Karpas-422 (cell line): ENCODE measurements around the gene RHOG. TPM values are rescaled to one million over a fixed set of nuclear protein-coding genes. Genes with fewer than 3 reads are reported as not detected.
A peak's percentile ranks its signal among the peaks of the same experiment; 100 is the strongest.

Experiments
- DNase-seq: peaks from one replicate; pipeline ENCODE4 v3.0.0-alpha.2; 2015
- H2AFZ ChIP-seq: fragments of 200-600 bp; sonication (generic); 2 replicates; pipeline ENCODE4 v1.6.1; 2014; ENCODE audit warnings: antibody characterized with exemption, low read length, mixed read lengths
- H3K27ac ChIP-seq: fragments of 200-600 bp; sonication (generic); 2 replicates; pipeline ENCODE4 v1.5.1; 2014; ENCODE audit warnings: mild to moderate bottlenecking, low read length, moderate library complexity
- H3K27me3 ChIP-seq: fragments of 200-600 bp; sonication (generic); 2 replicates; pipeline ENCODE4 v1.6.1; 2014; ENCODE audit warnings: low read length, mixed read lengths
- H3K36me3 ChIP-seq: fragments of 200-600 bp; sonication (generic); 2 replicates; pipeline ENCODE4 v1.6.1; 2014; ENCODE audit warnings: low read length, mixed read lengths; ENCODE audit not compliant: insufficient read depth
- H3K4me1 ChIP-seq: fragments of 200-600 bp; sonication (generic); 2 replicates; pipeline ENCODE4 v1.6.1; 2014; ENCODE audit warnings: mild to moderate bottlenecking, low read length, mixed read lengths
- H3K4me2 ChIP-seq: fragments of 200-600 bp; sonication (generic); 2 replicates; pipeline ENCODE4 v1.6.1; 2014; ENCODE audit warnings: low read length, low read depth, mild to moderate bottlenecking; ENCODE audit not compliant: poor library complexity, severe bottlenecking
- H3K4me3 ChIP-seq: fragments of 200-600 bp; sonication (generic); 2 replicates; pipeline ENCODE4 v1.5.1; 2014; ENCODE audit warnings: mild to moderate bottlenecking, antibody characterized with exemption, low read length, mixed read lengths
- H3K79me2 ChIP-seq: fragments of 200-600 bp; sonication (generic); 2 replicates; pipeline ENCODE4 v1.6.1; 2014; ENCODE audit warnings: mild to moderate bottlenecking, low read length, mixed read lengths
- H3K9ac ChIP-seq: fragments of 200-600 bp; sonication (generic); 2 replicates; pipeline ENCODE4 v1.6.0; 2014; ENCODE audit warnings: low read length
- H3K9me2 ChIP-seq: fragments of 200-600 bp; sonication (generic), shearing (Covaris generic); replicated peaks from 2 replicates; pipeline ENCODE4 v1.6.0; 2014; ENCODE audit warnings: mild to moderate bottlenecking, low read length, moderate library complexity; ENCODE audit not compliant: insufficient read depth
- H3K9me3 ChIP-seq: fragments of 300-700, 200-600 bp; sonication (generic); 2 replicates; pipeline ENCODE4 v1.6.1; 2014; ENCODE audit warnings: low read length, mixed read lengths
- H4K20me1 ChIP-seq: fragments of 200-600 bp; sonication (generic); 2 replicates; pipeline ENCODE4 v1.6.1; 2014; ENCODE audit warnings: mild to moderate bottlenecking, antibody characterized with exemption, low read length, low read depth; ENCODE audit not compliant: insufficient read depth
- total RNA-seq: library from RNA; depleted of rRNA; stranded (reverse); fragments of >200 nt; shearing (Covaris generic); gene quantifications from 2 replicates; pipeline ENCODE4 v1.2.3, GENCODE V29; 2014; ENCODE audit warnings: low replicate concordance

The RHOG gene
- total RNA-seq, 1 experiment from 2014 or later, result 68.5 TPM

DNA sequence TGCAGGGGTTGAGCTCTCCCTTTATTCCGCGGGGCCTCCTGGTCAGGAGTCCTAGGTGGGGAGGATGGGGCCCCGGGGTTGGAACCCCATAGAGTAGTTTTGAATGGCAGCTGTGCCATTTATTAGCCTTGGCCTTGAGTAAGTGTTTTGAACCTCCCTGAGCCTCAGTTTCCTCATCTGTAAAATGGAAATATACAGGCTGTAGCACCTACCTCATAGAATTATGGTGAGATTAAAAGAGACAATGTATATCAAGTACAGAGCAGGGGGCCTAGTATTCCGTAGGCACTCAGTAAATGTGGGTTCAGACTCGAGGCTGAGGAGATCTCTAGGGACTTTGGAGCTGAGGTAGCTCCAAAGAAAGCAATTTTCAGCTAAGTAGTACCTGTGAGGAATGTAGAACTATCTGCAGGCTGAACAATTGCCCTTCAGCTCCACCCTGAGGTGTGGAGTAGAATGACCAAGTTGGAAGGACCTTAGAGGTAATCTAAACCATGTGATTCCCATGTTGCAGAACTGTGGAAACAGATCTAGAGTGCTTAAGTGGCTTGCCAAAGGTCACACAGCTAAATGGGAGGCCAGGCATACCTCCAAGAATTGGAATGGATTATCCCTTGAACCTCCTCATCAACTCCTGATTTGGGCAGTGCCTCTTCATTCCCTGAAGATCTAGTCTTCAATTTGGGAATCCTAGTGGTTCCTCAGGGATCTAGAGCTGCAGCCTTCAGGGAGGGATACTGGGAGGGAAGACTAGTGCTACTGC is 31.7 kb downstream of the RHOG start:
- H4K20me1 ChIP-seq, result no peaks in the 10 kb centered on the region
- peaks cover 20% of the 10 kb centered on the region for H3K4me1 ChIP-seq
- no peak overlapping the region for H3K27ac ChIP-seq
- peaks cover 5% of the 10 kb centered on the region for H3K79me2 ChIP-seq
- H3K36me3 ChIP-seq, result no peaks in the 10 kb centered on the region
- H3K9ac ChIP-seq, result peak overlapping the region; percentile 84
- no peaks in the 10 kb centered on the region for H3K9me3 ChIP-seq
- peak overlapping the region; percentile 72 for H3K4me3 ChIP-seq
- DNase-seq, result peak; percentile 86
- H3K27me3 ChIP-seq, result no peaks in the 10 kb centered on the region
- peak overlapping the region; percentile 96 for H3K4me2 ChIP-seq
- H2AFZ ChIP-seq, result peak overlapping the region; percentile 97; the same call in 1 of the 2 replicates
- no peaks in the 10 kb centered on the region for H3K9me2 ChIP-seq

DNA sequence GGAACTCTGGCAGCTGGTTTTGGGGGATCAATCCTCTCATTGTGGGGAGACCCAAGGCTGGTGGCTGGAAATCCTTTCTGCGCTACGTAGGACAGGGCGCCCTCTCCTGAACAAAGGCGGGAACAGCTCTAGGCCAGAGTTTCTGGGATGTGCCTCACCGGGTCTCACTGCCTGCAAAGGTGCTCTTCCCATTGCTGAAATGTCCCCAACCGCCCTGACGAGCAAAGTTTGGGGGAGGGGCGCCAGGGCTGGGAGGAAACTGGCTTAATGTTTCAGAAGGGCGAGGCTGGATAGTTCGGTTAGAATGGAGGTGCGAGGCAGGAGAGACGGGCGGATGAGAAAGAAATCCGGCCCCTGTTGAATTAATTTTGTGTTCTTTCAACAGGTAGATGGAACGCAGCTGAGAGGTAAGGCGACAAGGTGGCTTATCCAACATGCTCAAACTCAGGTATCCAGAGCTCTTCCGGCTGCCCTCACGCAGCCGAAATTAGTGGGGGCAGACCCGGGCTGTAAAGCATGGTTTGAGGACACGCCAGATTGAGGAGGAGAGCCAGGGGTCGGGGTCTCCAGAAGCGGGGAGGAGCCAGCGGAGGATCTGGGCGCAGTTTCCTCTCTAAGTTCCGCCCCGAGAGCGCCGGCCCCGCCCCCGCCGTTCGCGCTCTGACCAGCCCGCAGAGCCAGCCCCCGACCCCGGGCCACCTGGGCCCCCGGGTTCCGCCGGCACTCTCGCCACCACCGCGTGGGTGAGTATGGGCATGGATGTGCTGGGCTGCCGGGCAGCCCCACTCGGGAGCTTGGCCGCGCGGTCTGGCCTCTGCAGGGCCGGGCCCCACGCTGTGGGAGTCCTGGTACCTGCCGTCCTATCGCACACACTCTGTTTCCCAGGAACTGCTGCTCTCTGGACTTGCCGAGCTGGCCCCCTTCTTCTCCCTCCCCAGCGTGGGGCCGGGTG is 32.6 kb downstream of the RHOG start, which contains the start of gene PGAP2:
TSS of gene PGAP2 (plus strand) at position 652 of the 952 bp plus-strand sequence. CDS start 2,700 bp downstream, outside the sequence.
- Histone ChIP-seq H3K4me3 (peak within 1 kb of the TSS; percentile 72), H3K9me2 (no peaks in the 10 kb centered on the region), H3K79me2 (peaks cover 5% of the 10 kb centered on the region), H3K36me3 (no peaks in the 10 kb centered on the region), H3K27me3 (no peaks in the 10 kb centered on the region), H2AFZ (peak within 1 kb of the TSS; percentile 97), H4K20me1 (no peaks in the 10 kb centered on the region), H3K4me1 (peaks cover 20% of the 10 kb centered on the region), H3K27ac (0 out of 2 replicates have a peak within 1 kb of the TSS, but pooled peaks have one; percentile 24), H3K9ac (peak within 1 kb of the TSS; percentile 84), H3K9me3 (no peaks in the 10 kb centered on the region), H3K4me2 (peak within 1 kb of the TSS; percentile 96)
- peak; percentile 82 for DNase-seq

DNA sequence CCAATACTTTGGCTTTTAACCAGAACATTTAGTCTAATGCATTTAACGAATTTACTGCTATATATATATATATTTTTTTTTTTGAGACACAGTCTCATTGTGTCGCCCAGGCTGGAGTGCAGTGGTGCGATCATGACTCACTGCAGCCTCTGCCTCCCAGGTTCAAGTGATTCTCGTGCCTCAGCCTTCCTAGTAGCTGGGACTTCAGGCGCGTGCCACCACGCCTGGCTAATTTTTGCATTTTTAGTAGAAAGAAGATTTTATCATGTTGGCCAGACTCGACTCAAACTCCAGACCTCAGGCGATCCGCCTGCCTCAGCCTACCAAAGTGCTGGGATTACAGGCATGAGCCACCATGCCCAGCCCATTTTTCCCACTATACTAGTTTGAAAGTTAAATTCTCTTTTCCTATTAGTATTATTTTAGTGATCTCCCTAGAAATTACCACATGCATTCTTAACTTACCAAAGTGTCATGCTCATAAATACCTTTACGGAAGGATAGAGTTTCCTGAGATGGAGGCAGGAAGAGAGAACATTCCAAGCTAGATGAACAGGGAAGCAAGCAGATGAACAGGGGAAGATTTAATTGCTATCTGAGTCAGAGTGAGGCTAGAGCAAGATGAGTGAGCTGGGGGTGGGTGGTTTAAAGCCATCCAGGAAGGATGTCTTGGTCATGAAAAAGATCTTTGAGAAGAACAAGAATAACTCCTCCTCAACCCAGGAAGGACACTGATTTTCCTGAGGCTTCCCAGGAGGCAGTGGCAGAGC is 36.8 kb downstream of the RHOG start:
- no peak overlapping the region for H3K9ac ChIP-seq
- H2AFZ ChIP-seq, result no peak overlapping the region
- DNase-seq, result no peak

DNA sequence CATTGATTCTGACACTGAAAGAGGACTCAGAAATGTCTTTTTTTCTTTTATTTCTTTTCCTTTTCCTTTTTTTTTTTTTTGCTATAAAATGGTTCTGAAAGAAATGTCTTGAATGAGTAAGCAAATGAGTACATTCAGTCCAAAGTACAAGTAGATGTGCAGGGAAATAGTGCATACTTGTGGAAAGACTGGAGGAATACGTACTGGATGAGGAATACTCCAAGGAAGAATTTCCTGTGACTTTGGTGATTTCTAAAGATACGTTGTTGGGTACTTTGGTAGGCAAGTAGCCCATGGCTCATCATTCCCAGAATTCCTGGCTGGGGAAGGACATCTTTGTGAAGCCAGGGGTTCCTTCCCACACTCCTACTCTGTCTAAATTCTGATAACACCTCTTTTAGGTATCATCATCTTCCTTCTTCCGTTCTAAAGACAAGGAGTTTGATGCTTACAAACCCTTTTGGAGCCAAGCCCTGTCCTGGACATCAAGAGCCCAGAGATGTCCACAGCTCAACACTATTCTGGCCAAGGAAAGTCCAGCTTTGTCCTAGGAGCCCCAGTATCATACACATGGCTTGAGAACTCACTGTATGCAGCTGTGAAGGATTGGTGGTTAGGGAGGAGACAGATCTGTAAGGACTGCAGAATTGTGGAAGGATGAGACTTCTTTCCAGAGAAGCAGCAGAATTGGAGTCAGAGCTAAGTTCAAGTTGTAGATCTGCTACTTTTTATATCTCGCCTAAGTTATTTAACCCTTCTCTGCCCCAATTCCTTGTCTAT is 38.6 kb downstream of the RHOG start:
- Histone ChIP-seq H3K36me3 (no peaks in the 10 kb centered on the region), H3K79me2 (peaks cover under 1% of the 10 kb centered on the region)

More for the DNA sequence above, 36.8 kb downstream of the RHOG start:
- H3K27ac ChIP-seq, result no peak overlapping the region
- H3K79me2 ChIP-seq, result no peaks in the 10 kb centered on the region; the same call in 1 of the 2 replicates
- no peak overlapping the region for H3K4me2 ChIP-seq
- H3K4me3 ChIP-seq, result no peak overlapping the region
- peaks cover 15% of the 10 kb centered on the region for H3K4me1 ChIP-seq
- no peaks in the 10 kb centered on the region for H3K9me3 ChIP-seq
- no peaks in the 10 kb centered on the region for H4K20me1 ChIP-seq
- no peaks in the 10 kb centered on the region for H3K9me2 ChIP-seq
- no peaks in the 10 kb centered on the region for H3K27me3 ChIP-seq
- no peaks in the 10 kb centered on the region for H3K36me3 ChIP-seq

DNA sequence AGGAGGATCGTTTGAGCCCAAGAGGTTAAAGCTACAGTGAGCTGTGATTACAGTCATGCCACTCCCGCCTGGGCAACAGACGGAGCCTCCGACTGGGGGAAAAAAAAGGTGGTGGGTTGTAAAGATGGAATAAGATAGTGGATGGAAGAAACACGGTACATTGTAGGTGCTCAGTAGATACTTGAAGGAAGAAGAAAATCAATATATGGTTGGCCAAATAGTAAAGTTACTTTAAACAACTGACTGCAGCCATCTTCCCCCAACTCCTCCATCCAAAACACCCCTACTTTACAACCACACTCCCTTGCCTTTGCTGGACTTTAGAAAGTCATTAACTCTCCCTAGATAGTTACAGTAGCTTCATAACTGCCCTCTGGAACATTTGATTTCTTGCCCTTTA is 40.9 kb downstream of the RHOG start:
- Histone ChIP-seq H3K4me1 (peaks cover 32% of the 10 kb centered on the region), H3K4me2 (no peak overlapping the region), H4K20me1 (peaks cover 21% of the 10 kb centered on the region), H2AFZ (no peak overlapping the region), H3K79me2 (peaks cover 24% of the 10 kb centered on the region), H3K36me3 (peaks cover 10% of the 10 kb centered on the region; the same call in 1 of the 2 replicates), H3K27ac (no peak overlapping the region), H3K27me3 (no peaks in the 10 kb centered on the region), H3K4me3 (no peak overlapping the region), H3K9me2 (no peaks in the 10 kb centered on the region), H3K9me3 (no peaks in the 10 kb centered on the region), H3K9ac (no peak overlapping the region)
- DNase-seq, result no peak

More for the DNA sequence above, 38.6 kb downstream of the RHOG start:
- Histone ChIP-seq H3K27me3 (no peaks in the 10 kb centered on the region), H4K20me1 (no peaks in the 10 kb centered on the region), H3K4me1 (peaks cover 17% of the 10 kb centered on the region), H2AFZ (no peak overlapping the region), H3K9me3 (no peaks in the 10 kb centered on the region), H3K9ac (no peak overlapping the region), H3K27ac (no peak overlapping the region), H3K9me2 (no peaks in the 10 kb centered on the region), H3K4me3 (no peak overlapping the region), H3K4me2 (no peak overlapping the region)
- no peak for DNase-seq

DNA sequence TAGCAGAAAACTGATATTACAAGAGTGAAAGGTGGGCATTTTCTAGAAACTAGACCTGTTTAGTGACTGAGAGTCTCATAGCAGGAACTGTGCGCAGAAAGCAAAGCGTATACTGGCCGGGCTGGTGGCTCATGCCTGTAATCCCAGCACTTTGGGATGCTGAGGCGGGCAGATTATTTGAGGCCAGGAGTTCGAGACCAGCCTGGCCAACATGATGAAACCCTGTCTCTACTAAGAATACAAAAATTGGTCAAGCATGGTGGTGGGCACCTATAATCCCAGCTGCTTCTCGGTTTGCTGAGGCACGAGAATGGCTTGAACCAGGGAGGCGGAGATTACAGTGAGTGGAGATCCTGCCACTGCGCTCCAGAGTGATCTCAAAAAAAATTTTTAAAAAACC is 41.6 kb downstream of the RHOG start:
- peaks cover 31% of the 10 kb centered on the region for H3K79me2 ChIP-seq
- H3K4me3 ChIP-seq, result peak overlapping the region; percentile 72; the same call in 1 of the 2 replicates
- H3K27me3 ChIP-seq, result no peaks in the 10 kb centered on the region
- H3K27ac ChIP-seq, result no peak overlapping the region
- peaks cover 26% of the 10 kb centered on the region for H4K20me1 ChIP-seq
- H3K36me3 ChIP-seq, result peaks cover 16% of the 10 kb centered on the region
- no peak for DNase-seq
- H3K9ac ChIP-seq, result peak overlapping the region; percentile 84; the same call in 1 of the 2 replicates
- peaks cover 32% of the 10 kb centered on the region for H3K4me1 ChIP-seq
- H3K4me2 ChIP-seq, result peak overlapping the region; percentile 83
- H2AFZ ChIP-seq, result no peak overlapping the region
- no peaks in the 10 kb centered on the region for H3K9me2 ChIP-seq
- no peaks in the 10 kb centered on the region for H3K9me3 ChIP-seq
